WTC11 (cell line): ENCODE results near the gene PIEZO1. TPM values are rescaled to one million over a fixed set of nuclear protein-coding genes. Genes with fewer than 3 reads are reported as not detected.

Experiments
- ATF2 ChIP-seq: sonication (generic); formaldehyde crosslinking; IDR thresholded peaks from 2 replicates; pipeline ENCODE4 v1.8.1; 2022; ENCODE audit warnings: low read depth, missing genetic modification reagents, borderline replicate concordance
- E2F5 ChIP-seq: sonication (generic); formaldehyde crosslinking; IDR thresholded peaks from 2 replicates; pipeline ENCODE4 v1.8.1; 2022; ENCODE audit warnings: mild to moderate bottlenecking, moderate library complexity, missing genetic modification reagents
- EMX1 ChIP-seq: fragments of 250-450 bp; sonication (Bioruptor Pico); IDR thresholded peaks from 2 replicates; pipeline ENCODE4 v1.8.0; 2021; ENCODE audit warnings: mild to moderate bottlenecking
- ESRRA ChIP-seq: sonication (generic); formaldehyde crosslinking; IDR thresholded peaks from 2 replicates; pipeline ENCODE4 v1.8.1; 2022; ENCODE audit warnings: mild to moderate bottlenecking, missing genetic modification reagents, borderline replicate concordance
- GRHL2 ChIP-seq: fragments of 250-450 bp; sonication (Bioruptor Pico); IDR thresholded peaks from 2 replicates; pipeline ENCODE4 v1.8.0; 2022; ENCODE audit warnings: mild to moderate bottlenecking, moderate library complexity; ENCODE audit not compliant: insufficient replicate concordance, severe bottlenecking
- HMGA2 ChIP-seq: fragments of 250-450 bp; sonication (Bioruptor Pico); IDR thresholded peaks from 2 replicates; pipeline ENCODE4 v1.4.0; 2021; ENCODE audit warnings: mild to moderate bottlenecking, moderate library complexity
- MLX ChIP-seq: sonication (generic); formaldehyde crosslinking; IDR thresholded peaks from 2 replicates; pipeline ENCODE4 v1.8.1; 2023; ENCODE audit warnings: mild to moderate bottlenecking, missing genetic modification reagents, moderate library complexity
- NFATC4 ChIP-seq: fragments of 250-450 bp; sonication (Bioruptor Pico); IDR thresholded peaks from 2 replicates; pipeline ENCODE4 v1.9.0; 2021; ENCODE audit warnings: mild to moderate bottlenecking
- RELA ChIP-seq: sonication (generic); formaldehyde crosslinking; IDR thresholded peaks from 2 replicates; pipeline ENCODE4 v1.8.1; 2022; ENCODE audit warnings: missing genetic modification reagents, mild to moderate bottlenecking, borderline replicate concordance
- ZNF138 ChIP-seq: sonication (generic); formaldehyde crosslinking; conservative IDR thresholded peaks from 2 replicates; pipeline ENCODE4 v1.8.1; 2022; ENCODE audit warnings: mild to moderate bottlenecking, moderate library complexity, missing genetic modification reagents
- ZNF232 ChIP-seq: sonication (generic); formaldehyde crosslinking; IDR thresholded peaks from 2 replicates; pipeline ENCODE4 v1.8.0; 2022; ENCODE audit warnings: mild to moderate bottlenecking, missing genetic modification reagents
- ZNF317 ChIP-seq: sonication (generic); formaldehyde crosslinking; IDR thresholded peaks from 2 replicates; pipeline ENCODE4 v1.8.1; 2023; ENCODE audit warnings: low read depth, mild to moderate bottlenecking, moderate library complexity, missing genetic modification reagents, borderline replicate concordance
- total RNA-seq: library from RNA; stranded (reverse); gene quantifications from 3 replicates; pipeline ENCODE4 v1.2.3, GENCODE V29; 2021
- TF ChIP-seq, protein P1 (sequence below): sonication (generic); formaldehyde crosslinking; IDR thresholded peaks from 2 replicates; pipeline ENCODE4 v1.8.1; 2023; ENCODE audit warnings: mild to moderate bottlenecking, missing genetic modification reagents, moderate library complexity
- TF ChIP-seq, protein P2 (sequence below): fragments of 250-450 bp; sonication (Bioruptor Pico); IDR thresholded peaks from 2 replicates; pipeline ENCODE4 v1.9.0; 2021; ENCODE audit warnings: mild to moderate bottlenecking
- TF ChIP-seq, protein P3 (sequence below): sonication (generic); formaldehyde crosslinking; IDR thresholded peaks from 2 replicates; pipeline ENCODE4 v1.8.1; 2023; ENCODE audit warnings: mild to moderate bottlenecking, moderate library complexity, missing genetic modification reagents
- TF ChIP-seq, protein P4 (sequence below): fragments of 250-450 bp; sonication (Bioruptor Pico); conservative IDR thresholded peaks from 2 replicates; pipeline ENCODE4 v1.9.0; 2021; ENCODE audit warnings: mild to moderate bottlenecking
- TF ChIP-seq, protein P5 (sequence below): sonication (generic); formaldehyde crosslinking; IDR thresholded peaks from 2 replicates; pipeline ENCODE4 v1.8.1; 2023; ENCODE audit warnings: mild to moderate bottlenecking, missing genetic modification reagents, borderline replicate concordance

PIEZO1 gene
- total RNA-seq, 1 experiment from 2014 or later = 71.3 TPM

GRCh38 chr16:88706229-88706964 is 78.6 kb downstream of the PIEZO1 start, which contains the start of the genes CTU2 and RNF166 (continued):
- TF ChIP-seq, protein P1, sequence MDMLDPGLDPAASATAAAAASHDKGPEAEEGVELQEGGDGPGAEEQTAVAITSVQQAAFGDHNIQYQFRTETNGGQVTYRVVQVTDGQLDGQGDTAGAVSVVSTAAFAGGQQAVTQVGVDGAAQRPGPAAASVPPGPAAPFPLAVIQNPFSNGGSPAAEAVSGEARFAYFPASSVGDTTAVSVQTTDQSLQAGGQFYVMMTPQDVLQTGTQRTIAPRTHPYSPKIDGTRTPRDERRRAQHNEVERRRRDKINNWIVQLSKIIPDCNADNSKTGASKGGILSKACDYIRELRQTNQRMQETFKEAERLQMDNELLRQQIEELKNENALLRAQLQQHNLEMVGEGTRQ = peak; percentile 85
- TF ChIP-seq E2F5 (CRISPR knock-in tag) (peak; percentile 85), ZNF232 (CRISPR knock-in tag) (no peak), ATF2 (no peak), HMGA2 (CRISPR knock-in tag) (no peak), ESRRA (CRISPR knock-in tag) (no peak), RELA (CRISPR knock-in tag) (no peak), MLX (CRISPR knock-in tag) (no peak), NFATC4 (CRISPR knock-in tag) (no peak), ZNF317 (CRISPR knock-in tag) (no peak), GRHL2 (CRISPR knock-in tag) (no peak), ZNF138 (CRISPR knock-in tag) (no peak; the same call in 1 of the 2 replicates), EMX1 (CRISPR knock-in tag) (no peak)
- TF ChIP-seq, protein P2, sequence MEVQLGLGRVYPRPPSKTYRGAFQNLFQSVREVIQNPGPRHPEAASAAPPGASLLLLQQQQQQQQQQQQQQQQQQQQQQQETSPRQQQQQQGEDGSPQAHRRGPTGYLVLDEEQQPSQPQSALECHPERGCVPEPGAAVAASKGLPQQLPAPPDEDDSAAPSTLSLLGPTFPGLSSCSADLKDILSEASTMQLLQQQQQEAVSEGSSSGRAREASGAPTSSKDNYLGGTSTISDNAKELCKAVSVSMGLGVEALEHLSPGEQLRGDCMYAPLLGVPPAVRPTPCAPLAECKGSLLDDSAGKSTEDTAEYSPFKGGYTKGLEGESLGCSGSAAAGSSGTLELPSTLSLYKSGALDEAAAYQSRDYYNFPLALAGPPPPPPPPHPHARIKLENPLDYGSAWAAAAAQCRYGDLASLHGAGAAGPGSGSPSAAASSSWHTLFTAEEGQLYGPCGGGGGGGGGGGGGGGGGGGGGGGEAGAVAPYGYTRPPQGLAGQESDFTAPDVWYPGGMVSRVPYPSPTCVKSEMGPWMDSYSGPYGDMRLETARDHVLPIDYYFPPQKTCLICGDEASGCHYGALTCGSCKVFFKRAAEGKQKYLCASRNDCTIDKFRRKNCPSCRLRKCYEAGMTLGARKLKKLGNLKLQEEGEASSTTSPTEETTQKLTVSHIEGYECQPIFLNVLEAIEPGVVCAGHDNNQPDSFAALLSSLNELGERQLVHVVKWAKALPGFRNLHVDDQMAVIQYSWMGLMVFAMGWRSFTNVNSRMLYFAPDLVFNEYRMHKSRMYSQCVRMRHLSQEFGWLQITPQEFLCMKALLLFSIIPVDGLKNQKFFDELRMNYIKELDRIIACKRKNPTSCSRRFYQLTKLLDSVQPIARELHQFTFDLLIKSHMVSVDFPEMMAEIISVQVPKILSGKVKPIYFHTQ = no peak
- TF ChIP-seq, protein P3, sequence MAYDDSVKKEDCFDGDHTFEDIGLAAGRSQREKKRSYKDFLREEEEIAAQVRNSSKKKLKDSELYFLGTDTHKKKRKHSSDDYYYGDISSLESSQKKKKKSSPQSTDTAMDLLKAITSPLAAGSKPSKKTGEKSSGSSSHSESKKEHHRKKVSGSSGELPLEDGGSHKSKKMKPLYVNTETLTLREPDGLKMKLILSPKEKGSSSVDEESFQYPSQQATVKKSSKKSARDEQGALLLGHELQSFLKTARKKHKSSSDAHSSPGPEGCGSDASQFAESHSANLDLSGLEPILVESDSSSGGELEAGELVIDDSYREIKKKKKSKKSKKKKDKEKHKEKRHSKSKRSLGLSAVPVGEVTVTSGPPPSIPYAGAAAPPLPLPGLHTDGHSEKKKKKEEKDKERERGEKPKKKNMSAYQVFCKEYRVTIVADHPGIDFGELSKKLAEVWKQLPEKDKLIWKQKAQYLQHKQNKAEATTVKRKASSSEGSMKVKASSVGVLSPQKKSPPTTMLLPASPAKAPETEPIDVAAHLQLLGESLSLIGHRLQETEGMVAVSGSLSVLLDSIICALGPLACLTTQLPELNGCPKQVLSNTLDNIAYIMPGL = peak; percentile 90
- TF ChIP-seq, protein P4, sequence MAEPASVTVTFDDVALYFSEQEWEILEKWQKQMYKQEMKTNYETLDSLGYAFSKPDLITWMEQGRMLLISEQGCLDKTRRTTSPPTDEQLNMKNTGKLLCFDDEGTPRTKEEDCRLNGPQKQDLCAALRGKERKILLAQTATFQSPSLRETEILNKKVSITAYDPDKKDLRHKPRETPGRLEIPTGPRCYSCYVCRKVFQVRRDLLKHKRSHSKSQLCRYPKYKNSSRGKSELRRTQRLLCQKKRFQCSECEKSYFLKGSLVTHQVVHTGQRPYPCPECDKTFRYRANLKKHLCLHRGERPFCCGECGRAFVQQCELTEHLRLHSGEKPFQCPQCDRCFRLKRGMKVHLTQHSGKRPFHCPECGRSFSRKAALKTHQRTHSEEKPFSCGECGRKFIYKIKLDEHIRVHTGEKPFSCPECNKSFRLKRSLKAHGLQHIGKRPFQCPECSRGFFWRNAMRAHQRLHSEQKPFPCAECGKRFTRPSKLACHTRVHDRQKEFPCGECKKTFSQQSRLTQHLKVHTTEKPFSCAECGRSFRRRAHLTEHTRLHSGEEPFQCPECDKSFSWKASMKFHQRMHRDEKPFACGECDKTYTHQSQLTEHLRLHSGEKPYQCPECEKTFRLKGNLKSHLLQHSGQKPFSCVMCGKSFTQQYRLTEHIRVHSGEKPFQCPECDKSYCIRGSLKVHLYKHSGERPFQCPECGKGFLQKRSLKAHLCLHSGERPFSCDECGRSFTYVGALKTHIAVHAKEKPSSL (CRISPR knock-in tag) = no peak
- TF ChIP-seq, protein P5, sequence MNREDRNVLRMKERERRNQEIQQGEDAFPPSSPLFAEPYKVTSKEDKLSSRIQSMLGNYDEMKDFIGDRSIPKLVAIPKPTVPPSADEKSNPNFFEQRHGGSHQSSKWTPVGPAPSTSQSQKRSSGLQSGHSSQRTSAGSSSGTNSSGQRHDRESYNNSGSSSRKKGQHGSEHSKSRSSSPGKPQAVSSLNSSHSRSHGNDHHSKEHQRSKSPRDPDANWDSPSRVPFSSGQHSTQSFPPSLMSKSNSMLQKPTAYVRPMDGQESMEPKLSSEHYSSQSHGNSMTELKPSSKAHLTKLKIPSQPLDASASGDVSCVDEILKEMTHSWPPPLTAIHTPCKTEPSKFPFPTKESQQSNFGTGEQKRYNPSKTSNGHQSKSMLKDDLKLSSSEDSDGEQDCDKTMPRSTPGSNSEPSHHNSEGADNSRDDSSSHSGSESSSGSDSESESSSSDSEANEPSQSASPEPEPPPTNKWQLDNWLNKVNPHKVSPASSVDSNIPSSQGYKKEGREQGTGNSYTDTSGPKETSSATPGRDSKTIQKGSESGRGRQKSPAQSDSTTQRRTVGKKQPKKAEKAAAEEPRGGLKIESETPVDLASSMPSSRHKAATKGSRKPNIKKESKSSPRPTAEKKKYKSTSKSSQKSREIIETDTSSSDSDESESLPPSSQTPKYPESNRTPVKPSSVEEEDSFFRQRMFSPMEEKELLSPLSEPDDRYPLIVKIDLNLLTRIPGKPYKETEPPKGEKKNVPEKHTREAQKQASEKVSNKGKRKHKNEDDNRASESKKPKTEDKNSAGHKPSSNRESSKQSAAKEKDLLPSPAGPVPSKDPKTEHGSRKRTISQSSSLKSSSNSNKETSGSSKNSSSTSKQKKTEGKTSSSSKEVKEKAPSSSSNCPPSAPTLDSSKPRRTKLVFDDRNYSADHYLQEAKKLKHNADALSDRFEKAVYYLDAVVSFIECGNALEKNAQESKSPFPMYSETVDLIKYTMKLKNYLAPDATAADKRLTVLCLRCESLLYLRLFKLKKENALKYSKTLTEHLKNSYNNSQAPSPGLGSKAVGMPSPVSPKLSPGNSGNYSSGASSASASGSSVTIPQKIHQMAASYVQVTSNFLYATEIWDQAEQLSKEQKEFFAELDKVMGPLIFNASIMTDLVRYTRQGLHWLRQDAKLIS (CRISPR knock-in tag) = no peak
